ENCODE measurements around the gene VHLL. TPM values are rescaled to one million over a fixed set of nuclear protein-coding genes. Genes with fewer than 3 reads are reported as not detected.

The VHLL gene
- total and polyA plus RNA-seq, 2 of the 13 experiments (the other 11 are each of a cell fraction or from before 2014, with no cell fraction given), result 0.24 TPM; not detected in 1

GRCh38 chr1:156291226-156292061, 7.7 kb downstream of the VHLL start (continued):
- peak; percentile 84 for TF ChIP-seq HNF1B (CRISPR knock-in tag; IDR thresholded peaks at IDR 0.05)
- TF ChIP-seq ZNF234 (CRISPR knock-in tag; conservative IDR thresholded peaks at IDR 0.05), result no peak
- TF ChIP-seq MBNL3 (CRISPR knock-in tag; conservative IDR thresholded peaks at IDR 0.05), result no peak
- TF ChIP-seq ZNF333 (CRISPR knock-in tag; IDR thresholded peaks at IDR 0.05; ENCODE audit: borderline replicate concordance), result no peak
- TF ChIP-seq YY1 (IDR thresholded peaks at IDR 0.05; ENCODE audit: insufficient read depth, insufficient replicate concordance, low read depth, low read length), result peak; percentile 67
- no peak for TF ChIP-seq PRPF4 (IDR thresholded peaks at IDR 0.05; ENCODE audit: low read depth, low read length, poor library complexity, severe bottlenecking)
- no peak for TF ChIP-seq ZFP1 (CRISPR knock-in tag; IDR thresholded peaks at IDR 0.05)
- TF ChIP-seq MTERF4 (CRISPR knock-in tag; IDR thresholded peaks at IDR 0.05), result no peak
- 0 out of 2 replicates have a peak, but pooled peaks have one; percentile 22 for TF ChIP-seq THRA (CRISPR knock-in tag; IDR thresholded peaks at IDR 0.05; ENCODE audit: borderline replicate concordance)
- no peak for TF ChIP-seq SNAPC5 (CRISPR knock-in tag; IDR thresholded peaks at IDR 0.05; ENCODE audit: borderline replicate concordance)
- no peak for TF ChIP-seq PAX8 (CRISPR knock-in tag; IDR thresholded peaks at IDR 0.05; ENCODE audit: borderline replicate concordance)
- 0 out of 2 replicates have a peak, but pooled peaks have one; percentile 12 for TF ChIP-seq NFYB (CRISPR knock-in tag; IDR thresholded peaks at IDR 0.05)
- peak; percentile 84 for TF ChIP-seq ZNF883 (CRISPR knock-in tag; IDR thresholded peaks at IDR 0.05; ENCODE audit: not compliant biosample characterization)
- no peak for TF ChIP-seq TEAD2 (CRISPR knock-in tag; IDR thresholded peaks at IDR 0.05)
- TF ChIP-seq U2AF1 (optimal IDR thresholded peaks at IDR 0.05; ENCODE audit: low read depth, low read length), result no peak
- no peak for TF ChIP-seq LCORL (IDR thresholded peaks at IDR 0.05)
- peak; percentile 88; the same call in 1 of the 2 replicates for TF ChIP-seq LCORL (CRISPR knock-in tag; IDR thresholded peaks at IDR 0.05)
- no peak for TF ChIP-seq NONO (IDR thresholded peaks at IDR 0.05)
- peak; percentile 83 for TF ChIP-seq NONO (CRISPR knock-in tag; conservative IDR thresholded peaks at IDR 0.05)
- peak; percentile 83; the same call in 1 of the 2 replicates for TF ChIP-seq ZNF280D (CRISPR knock-in tag; IDR thresholded peaks at IDR 0.05)
- no peak for TF ChIP-seq ZNF121 (CRISPR knock-in tag; IDR thresholded peaks at IDR 0.05)
